BLaER1 treated with 17β-estradiol and CSF1 and Interleukin-3, amounts not matched to agents 10 nM and 100 nM (cell line): Measurements from ENCODE around the gene RASIP1.
"Not testable (repeated sequence)": the region's sequence is repeated elsewhere in the genome, so short reads cannot be mapped to it uniquely, and the experiment has no call there.

Experiments used
- H3K27ac ChIP-seq, 11 experiments: shearing (Covaris generic); formaldehyde crosslinking; 2 replicates each; pipeline ENCODE4 v1.8.1; 2022
- H3K27me3 ChIP-seq, 11 experiments: shearing (Covaris generic); formaldehyde crosslinking; 2 replicates each; pipeline ENCODE4 v1.8.1; 2022
- H3K36me3 ChIP-seq, 11 experiments: shearing (Covaris generic); formaldehyde crosslinking; 2 replicates each; pipeline ENCODE4 v1.8.1; 2022
- H3K4me1 ChIP-seq, 10 experiments: shearing (Covaris generic); formaldehyde crosslinking; 2 replicates each; pipeline ENCODE4 v1.8.1; 2022
- H3K4me2 ChIP-seq, 11 experiments: shearing (Covaris generic); formaldehyde crosslinking; 2 replicates each; pipeline ENCODE4 v1.8.1; 2022
- H3K4me3 ChIP-seq, 10 experiments: shearing (Covaris generic); formaldehyde crosslinking; 2 replicates each; pipeline ENCODE4 v1.8.1; 2022
- H3K9ac ChIP-seq, 11 experiments: shearing (Covaris generic); formaldehyde crosslinking; 2 replicates each; pipeline ENCODE4 v1.8.1; 2022
- H3K9me3 ChIP-seq, 11 experiments: shearing (Covaris generic); formaldehyde crosslinking; replicated peaks in 1 of 11; 2 replicates each; pipeline ENCODE4 v1.8.1; 2022
- H4K20me1 ChIP-seq, 11 experiments: shearing (Covaris generic); formaldehyde crosslinking; 2 replicates each; pipeline ENCODE4 v1.8.1; 2022
- Cebpa-rat ChIP-seq, 11 experiments: shearing (Covaris generic); IDR thresholded peaks; 2 replicates each; pipeline ENCODE4 v1.8.1; 2022

Gene RASIP1

DNA sequence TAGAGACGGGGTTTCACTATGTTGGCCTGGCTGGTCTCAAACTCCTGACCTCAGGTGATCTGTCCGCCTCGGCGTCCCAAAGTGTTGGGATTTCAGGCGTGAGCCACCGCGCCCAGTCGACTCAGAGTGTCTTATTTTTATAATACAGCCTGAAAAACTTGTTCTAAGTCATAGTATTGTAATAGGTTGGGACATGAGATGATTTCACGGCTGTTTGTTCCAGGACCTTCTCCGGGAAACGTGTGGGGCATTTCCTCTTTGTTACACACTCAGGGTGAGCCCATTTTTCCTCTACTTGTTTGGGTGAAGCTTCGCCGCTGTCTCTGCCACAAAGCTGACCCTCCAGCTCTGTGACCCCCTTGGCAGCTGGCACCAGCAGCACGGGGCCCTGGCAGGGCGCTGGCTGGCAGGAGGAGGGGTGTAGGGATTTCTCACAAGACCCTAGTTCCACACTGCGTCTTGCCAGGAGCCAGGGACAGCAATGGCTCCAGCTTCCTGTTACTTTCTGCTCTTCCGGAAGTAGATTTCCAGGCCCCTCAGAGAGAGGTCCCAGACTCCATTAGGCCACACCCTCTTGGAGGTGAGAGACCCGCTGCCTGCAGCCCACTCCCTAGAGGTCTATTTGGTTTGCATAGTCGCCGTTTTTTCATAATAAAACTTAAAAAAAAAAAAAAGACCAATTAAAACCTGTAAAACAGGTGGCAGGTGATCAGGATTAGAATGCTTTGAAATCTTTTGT is 30.5 kb upstream of the RASIP1 start:
- no peaks in the 10 kb centered on the region for H3K36me3 ChIP-seq
- no peaks in the 10 kb centered on the region for H3K9me3 ChIP-seq
- H3K4me2 ChIP-seq = peak overlapping the region in 3 of 11 experiments; percentile 21 to 45 (median 24); a peak in 4 of 22 replicates
- peaks cover 15 to 43% (median 31%) of the 10 kb centered on the region in 10 experiments for H3K4me1 ChIP-seq
- H3K4me3 ChIP-seq = no peak overlapping the region
- no peaks in the 10 kb centered on the region for H4K20me1 ChIP-seq
- no peaks in the 10 kb centered on the region for H3K27me3 ChIP-seq
- TF ChIP-seq Cebpa-rat (IDR thresholded peaks at IDR 0.05) = no peak
- peak overlapping the region in 3 of 11 experiments; percentile 9 to 47 (median 44); a peak in 5 of 22 replicates for H3K27ac ChIP-seq
- H3K9ac ChIP-seq = no peak overlapping the region

- TF ChIP-seq Cebpa-rat (IDR thresholded peaks at IDR 0.05) = no peak
- no peak overlapping the region for H3K4me3 ChIP-seq
- no peaks in the 10 kb centered on the region for H3K36me3 ChIP-seq
- peak overlapping the region in 3 of 11 experiments; percentile 59 to 70 (median 63); a peak in 5 of 22 replicates for H3K4me2 ChIP-seq
- no peaks in the 10 kb centered on the region for H4K20me1 ChIP-seq
- no peak overlapping the region for H3K9ac ChIP-seq
- no peaks in the 10 kb centered on the region for H3K9me3 ChIP-seq
- no peaks in the 10 kb centered on the region for H3K27me3 ChIP-seq
- H3K4me1 ChIP-seq = peaks cover 15 to 43% (median 31%) of the 10 kb centered on the region in 10 experiments
- peak overlapping the region in 3 of 11 experiments; percentile 0 to 61 (median 45); a peak in 3 of 22 replicates for H3K27ac ChIP-seq
These were observed 29.9 kb upstream of the RASIP1 start for GRCh38 chr19:48770266-48770665.

- Histone ChIP-seq H3K9ac (0 out of 22 replicates have a peak overlapping the region, but pooled peaks of 1 of the 11 experiments have one; percentile 30), H3K27ac (peak overlapping the region in 6 of 11 experiments; percentile 8 to 61 (median 36); a peak in 12 of 22 replicates), H3K27me3 (no peaks in the 10 kb centered on the region), H4K20me1 (no peaks in the 10 kb centered on the region), H3K9me3 (no peaks in the 10 kb centered on the region), H3K4me2 (peak overlapping the region in 10 of 11 experiments; percentile 3 to 70 (median 53); a peak in 19 of 22 replicates), H3K4me1 (peaks cover 10 to 37% (median 26%) of the 10 kb centered on the region in 10 experiments), H3K36me3 (no peaks in the 10 kb centered on the region), H3K4me3 (no peak overlapping the region)
- peak in 7 of 11 experiments; percentile 19 to 54 (median 47); a peak in 6 of 22 replicates for TF ChIP-seq Cebpa-rat (IDR thresholded peaks at IDR 0.05)
These were observed 28.7 kb upstream of the RASIP1 start for GRCh38 chr19:48768994-48769713.

- not testable (repeated sequence) for H3K27me3 ChIP-seq, H3K9me3 ChIP-seq, H3K4me3 ChIP-seq, H3K36me3 ChIP-seq, H3K9ac ChIP-seq, H4K20me1 ChIP-seq
- peak overlapping the region in 9 of 11 experiments; percentile 3 to 70 (median 47); a peak in 16 of 22 replicates for H3K4me2 ChIP-seq
- H3K27ac ChIP-seq = peak overlapping the region in 5 of 11 experiments; percentile 24 to 61 (median 48); a peak in 7 of 22 replicates
- peaks cover 7 to 34% (median 22%) of the 10 kb centered on the region in 10 experiments; a peak in 18 of 20 replicates for H3K4me1 ChIP-seq
These were observed 27.9 kb upstream of the RASIP1 start for GRCh38 chr19:48768171-48768753.

DNA sequence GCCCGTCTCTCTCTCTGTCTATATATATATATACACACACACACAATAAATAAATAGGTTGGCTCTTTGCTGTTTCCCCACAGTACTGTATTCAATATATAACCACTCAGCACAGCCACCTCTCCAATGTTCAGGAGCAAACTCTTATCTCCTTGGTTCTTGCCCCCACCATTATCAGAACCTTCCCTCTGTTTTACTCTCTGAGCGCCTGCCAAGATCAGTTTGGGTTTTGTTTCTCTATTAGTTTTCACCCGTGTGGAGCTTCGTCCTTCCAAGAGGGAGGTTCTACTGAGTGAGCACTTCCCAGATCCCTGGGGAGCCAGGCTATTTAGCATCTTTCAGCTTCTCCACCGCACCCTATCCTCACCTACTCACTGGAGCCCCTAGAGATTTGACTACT is 25.4 kb upstream of the RASIP1 start:
- H4K20me1 ChIP-seq, H3K27me3 ChIP-seq, H3K36me3 ChIP-seq, H3K9me3 ChIP-seq, H3K9ac ChIP-seq, H3K4me2 ChIP-seq, H3K4me3 ChIP-seq, H3K27ac ChIP-seq: not testable (repeated sequence)
- H3K4me1 ChIP-seq = peaks cover 9 to 35% (median 21%) of the 10 kb centered on the region in 10 experiments

GRCh38 chr19:48760504-48761205 is 20.2 kb upstream of the RASIP1 start:
- Histone ChIP-seq H3K36me3 (no peaks in the 10 kb centered on the region), H3K9me3 (no peaks in the 10 kb centered on the region), H3K27me3 (no peaks in the 10 kb centered on the region), H3K9ac (peak overlapping the region in 8 of 11 experiments; percentile 0 to 53 (median 30); a peak in 9 of 22 replicates), H3K4me2 (peak overlapping the region; percentile 37 to 86 (median 68)), H4K20me1 (no peaks in the 10 kb centered on the region), H3K4me1 (peaks cover 11 to 21% (median 18%) of the 10 kb centered on the region in 10 experiments), H3K4me3 (no peak overlapping the region), H3K27ac (peak overlapping the region; percentile 5 to 77 (median 65); a peak in 20 of 22 replicates)
- TF ChIP-seq Cebpa-rat (IDR thresholded peaks at IDR 0.05) = no peak

DNA sequence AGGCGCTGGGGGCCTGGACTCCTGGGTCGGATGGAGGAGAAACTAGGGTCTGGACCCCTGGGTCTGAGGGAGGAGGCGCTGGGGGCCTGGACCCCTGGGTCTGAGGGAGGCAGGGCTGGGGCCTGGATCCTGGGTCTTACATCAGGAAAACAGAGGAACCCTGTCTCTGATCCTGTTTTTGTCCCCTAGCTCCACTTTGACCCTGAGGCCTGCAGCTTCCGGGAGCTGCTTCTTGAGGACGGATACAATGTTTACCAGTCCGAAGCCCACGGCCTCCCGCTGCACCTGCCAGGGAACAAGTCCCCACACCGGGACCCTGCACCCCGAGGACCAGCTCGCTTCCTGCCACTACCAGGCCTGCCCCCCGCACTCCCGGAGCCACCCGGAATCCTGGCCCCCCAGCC is 17.3 kb upstream of the RASIP1 start:
- Histone ChIP-seq H3K9ac (no peak overlapping the region), H4K20me1 (no peaks in the 10 kb centered on the region), H3K4me3 (no peak overlapping the region), H3K27ac (no peak overlapping the region), H3K4me2 (no peak overlapping the region), H3K4me1 (peaks cover 29 to 47% (median 37%) of the 10 kb centered on the region in 10 experiments), H3K9me3 (no peaks in the 10 kb centered on the region), H3K27me3 (peaks cover 0 to 17% (median 14%) of the 10 kb centered on the region in 11 experiments; a peak in 19 of 22 replicates), H3K36me3 (no peaks in the 10 kb centered on the region)
- no peak for TF ChIP-seq Cebpa-rat (IDR thresholded peaks at IDR 0.05)

DNA sequence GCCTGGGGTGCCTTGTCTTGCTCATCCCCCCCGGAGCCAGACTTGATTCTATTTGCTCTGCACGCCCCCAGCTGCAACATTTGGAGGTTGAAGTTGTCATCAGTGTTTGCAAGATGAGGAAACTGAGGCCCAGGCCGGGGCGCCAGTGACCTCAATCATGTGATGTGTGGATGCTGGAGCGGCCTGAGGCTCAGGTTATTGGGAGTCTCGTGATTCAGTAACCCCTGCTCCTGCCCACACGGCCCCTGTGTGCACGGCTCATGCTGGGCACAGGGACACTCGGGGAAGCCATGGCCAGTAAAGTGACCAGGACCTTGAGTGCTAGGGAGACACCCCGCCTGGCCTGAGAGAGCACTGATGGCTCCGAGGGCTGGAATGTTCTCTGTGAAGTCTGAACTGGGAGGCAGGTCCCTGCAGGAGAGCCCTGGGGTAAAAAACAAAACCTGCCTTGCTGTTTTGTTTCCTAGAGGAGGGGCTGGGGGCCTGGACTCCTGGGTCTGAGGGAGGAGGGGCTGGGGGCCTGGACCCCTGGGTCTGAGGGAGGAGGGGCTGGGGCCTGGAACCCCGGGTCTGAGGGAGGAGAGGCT is 16.8 kb upstream of the RASIP1 start:
- Histone ChIP-seq H3K36me3 (no peaks in the 10 kb centered on the region), H3K27ac (no peak overlapping the region), H3K4me2 (no peak overlapping the region), H3K4me1 (peaks cover 30 to 53% (median 43%) of the 10 kb centered on the region in 10 experiments), H4K20me1 (no peaks in the 10 kb centered on the region), H3K9ac (no peak overlapping the region), H3K27me3 (peaks cover 0 to 23% (median 19%) of the 10 kb centered on the region in 11 experiments; a peak in 19 of 22 replicates), H3K4me3 (no peak overlapping the region), H3K9me3 (no peaks in the 10 kb centered on the region)
- TF ChIP-seq Cebpa-rat (IDR thresholded peaks at IDR 0.05) = no peak
